ENCODE measurements around the gene ZCRB1. TPM values are rescaled to one million over a fixed set of nuclear protein-coding genes. Genes with fewer than 3 reads are reported as not detected.
"Not testable (repeated sequence)": the region's sequence is repeated elsewhere in the genome, so short reads cannot be mapped to it uniquely, and the experiment has no call there.

ZCRB1 gene
- total RNA-seq, 1 experiment from 2014 or later = 12.7 TPM

DNA sequence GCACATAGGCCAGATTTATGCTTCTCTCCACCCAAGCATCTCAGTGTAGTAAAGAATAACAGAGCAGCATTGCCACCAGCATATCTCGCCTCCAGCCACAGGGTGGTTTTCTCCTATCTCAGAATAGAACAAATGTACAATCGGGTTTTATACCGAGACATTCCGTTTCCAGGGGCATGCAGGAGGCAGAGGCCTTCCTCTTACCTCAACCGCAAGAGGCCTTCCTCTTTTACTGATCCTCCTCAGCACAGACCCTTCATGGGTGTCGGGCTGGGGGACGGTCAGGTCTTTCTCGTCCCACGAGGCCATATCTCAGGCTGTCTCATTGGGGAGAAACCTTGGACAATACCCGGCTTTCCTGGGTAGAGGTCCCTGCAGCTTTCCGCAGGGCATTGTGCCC is 4.2 kb upstream of the ZCRB1 start:
- not testable (repeated sequence) for DNase-seq (ENCODE audit: low spot score)

DNA sequence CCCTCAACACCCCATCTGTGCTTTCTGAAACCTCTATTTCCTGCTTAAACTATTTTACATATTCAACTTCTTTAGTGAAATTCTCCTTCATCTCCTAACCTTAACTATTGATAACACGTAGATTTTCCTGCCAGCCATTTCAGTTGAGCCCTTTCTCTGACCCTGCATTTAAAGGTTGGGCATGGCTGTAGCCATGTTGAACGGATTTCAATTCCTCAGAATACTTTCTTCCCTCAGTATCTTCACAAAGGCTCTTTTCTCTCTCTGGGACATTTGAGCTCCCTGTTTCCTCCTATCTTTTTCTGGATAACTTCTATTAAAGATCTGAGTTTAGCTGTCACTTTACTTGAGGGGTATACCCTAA is 1.3 kb upstream of the ZCRB1 start:
- no peak for DNase-seq (ENCODE audit: low spot score)

DNA sequence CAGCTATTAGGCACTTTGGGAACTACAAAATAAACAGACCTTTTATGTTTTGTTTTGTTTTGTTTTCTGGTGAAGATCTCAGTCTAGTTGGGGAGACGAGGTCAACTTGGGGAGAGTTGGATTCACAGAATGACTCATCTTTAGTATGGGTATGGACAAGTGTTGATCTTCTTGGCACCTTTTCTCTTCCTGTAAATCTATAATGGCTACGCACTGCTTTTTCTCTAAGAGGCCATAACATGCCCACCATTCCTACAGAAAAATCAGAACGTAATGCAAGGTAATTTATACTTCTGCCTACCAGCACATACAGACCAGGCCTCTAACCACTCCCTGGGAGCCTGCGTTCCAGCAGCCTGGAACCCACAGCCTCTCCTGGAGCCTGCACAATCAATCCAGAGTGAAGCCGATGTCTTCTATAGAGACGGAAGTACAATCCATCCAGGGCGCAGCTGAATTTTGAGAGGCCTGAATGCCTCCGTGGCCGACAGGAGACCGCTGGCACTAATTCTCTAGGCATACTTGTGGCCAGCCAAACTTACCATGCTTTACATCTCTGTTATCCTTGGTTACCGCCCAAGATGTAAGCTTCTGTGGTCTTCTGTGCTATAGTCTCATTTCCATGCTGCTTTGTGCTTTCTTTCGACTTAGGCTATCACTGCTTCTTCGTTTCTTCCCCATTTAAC is 790 bp upstream of the ZCRB1 start:
- DNase-seq (ENCODE audit: low spot score) = peak; percentile 56

DNA sequence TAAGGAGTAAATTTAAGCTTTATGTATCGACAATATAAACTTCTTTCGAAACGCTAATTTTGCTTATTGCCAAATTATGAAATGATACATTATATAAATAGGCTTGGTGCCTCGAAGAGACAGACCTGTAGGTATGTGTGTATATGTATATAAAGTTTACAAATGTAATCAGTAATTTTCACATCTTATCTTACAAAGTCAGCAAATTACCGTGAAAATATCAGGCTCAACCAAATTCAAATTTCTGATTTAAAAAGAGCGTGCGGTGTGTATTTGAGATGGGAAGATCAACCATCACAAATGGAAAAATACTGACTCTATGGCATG is 605 bp downstream of the ZCRB1 start:
- no peak for DNase-seq (ENCODE audit: low spot score)

DNA sequence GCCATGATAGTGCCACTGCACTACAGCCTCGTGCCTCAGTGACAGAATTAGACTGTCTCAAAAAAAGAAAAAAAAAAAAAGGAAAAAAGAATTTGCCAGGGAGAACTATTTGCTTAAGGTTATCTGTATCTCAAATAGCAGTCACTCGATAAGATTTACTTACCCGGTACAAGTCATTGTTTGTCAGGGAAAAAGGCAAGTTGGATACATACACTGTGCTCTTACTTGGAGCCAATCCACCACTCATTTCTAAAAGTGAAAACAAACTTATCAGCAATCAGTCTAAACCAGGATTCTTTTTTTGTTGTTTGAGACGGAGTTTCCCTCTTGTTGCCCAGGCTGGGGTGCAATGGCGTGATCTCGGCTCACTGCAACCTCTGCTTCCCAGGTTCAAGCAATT is 2.0 kb downstream of the ZCRB1 start:
- DNase-seq (ENCODE audit: low spot score) = no peak

DNA sequence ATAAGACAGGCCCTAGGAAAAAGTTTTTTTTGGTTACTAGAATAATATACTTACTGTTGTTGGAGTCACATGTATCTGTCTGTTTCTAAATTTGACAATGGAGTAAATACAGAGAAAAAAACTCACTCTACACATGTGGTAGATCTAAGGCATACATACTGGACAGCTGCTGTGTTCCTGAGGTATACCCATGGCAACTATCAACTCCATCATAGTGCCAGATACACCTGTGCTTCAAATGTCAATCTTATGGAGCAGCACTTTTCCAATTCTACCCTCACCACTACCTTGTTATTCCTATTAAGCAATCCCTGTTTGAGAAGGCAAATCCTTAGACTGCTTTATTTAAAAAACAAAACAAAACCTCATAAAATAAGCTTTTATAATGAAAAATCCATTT is 3.3 kb downstream of the ZCRB1 start:
- DNase-seq (ENCODE audit: low spot score) = no peak

DNA sequence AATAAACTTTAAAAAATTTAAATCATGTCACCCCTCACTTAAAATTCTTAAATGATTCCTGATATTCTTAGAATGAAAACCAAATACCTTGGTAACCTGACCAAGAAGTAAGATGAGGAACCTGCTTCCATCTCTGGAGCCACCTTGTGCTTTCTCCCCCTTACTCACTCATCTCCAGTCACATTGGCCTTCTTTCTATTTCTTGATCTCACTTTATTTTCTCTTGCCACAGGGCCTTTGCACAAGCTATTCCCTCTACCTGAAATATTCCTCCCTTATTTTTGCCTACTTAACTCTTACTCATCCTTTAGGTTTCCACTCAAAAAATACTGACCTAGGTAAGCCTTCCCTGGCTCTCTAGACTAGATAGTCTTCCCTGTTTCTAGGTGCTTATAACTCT is 5.1 kb downstream of the ZCRB1 start:
- no peak for DNase-seq (ENCODE audit: low spot score)

DNA sequence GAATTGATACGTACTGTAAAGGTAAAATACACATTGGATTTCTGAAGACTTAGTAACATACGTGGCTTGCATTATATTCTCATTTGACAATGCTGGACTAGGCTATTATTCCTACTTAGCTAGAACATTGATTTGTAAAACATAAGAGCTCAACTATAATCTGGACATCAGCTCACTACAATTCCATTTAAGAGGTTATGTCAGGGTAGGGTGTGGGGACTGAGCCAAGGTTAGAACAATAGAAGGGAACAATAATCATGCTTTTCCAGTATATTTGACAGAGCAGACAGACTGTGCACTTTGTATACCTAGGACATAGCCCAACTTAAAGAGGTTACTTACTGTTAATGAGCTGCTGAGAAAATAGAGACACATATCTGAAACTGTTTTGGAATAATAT is 10.8 kb downstream of the ZCRB1 start:
- DNase-seq (ENCODE audit: low spot score) = no peak

DNA sequence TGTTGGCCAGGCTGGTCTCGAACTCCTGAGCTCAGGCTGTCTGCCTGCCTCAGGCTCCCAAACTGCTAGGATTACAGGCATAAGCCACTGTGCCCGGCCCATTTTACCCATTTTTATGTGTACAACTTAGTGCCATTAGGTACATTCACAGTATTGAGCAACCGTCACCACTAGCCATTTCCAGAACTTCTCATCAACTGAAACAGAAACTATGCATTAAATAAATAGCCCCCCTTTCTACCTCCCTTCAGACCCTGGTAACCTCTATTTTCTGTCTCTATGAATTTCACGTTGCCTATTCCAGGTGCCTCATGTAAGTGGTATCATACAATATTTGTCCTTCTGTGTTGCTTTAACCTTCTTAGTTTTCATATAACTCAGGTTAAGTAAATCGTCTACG is 15.9 kb downstream of the ZCRB1 start:
- DNase-seq (ENCODE audit: low spot score) = no peak

DNA sequence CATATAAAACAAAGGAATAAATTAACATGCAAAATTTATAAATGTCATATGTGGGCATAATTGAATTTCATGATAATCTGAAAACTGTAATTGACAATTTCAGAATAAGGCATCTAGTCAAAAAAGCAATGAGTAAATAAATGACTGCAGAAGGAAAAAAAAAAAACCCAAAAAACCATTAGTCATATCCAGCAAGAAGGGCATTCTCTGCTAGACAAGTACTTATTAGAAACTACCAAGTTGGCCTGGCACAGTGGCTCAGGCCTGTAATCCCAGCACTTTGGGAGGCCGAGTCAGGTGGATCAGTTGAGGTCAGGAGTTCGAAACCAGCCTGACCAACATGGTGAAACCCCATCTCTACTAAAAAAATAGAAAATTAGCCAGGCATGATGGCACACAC is 17.5 kb downstream of the ZCRB1 start:
- DNase-seq (ENCODE audit: low spot score) = no peak

DNA sequence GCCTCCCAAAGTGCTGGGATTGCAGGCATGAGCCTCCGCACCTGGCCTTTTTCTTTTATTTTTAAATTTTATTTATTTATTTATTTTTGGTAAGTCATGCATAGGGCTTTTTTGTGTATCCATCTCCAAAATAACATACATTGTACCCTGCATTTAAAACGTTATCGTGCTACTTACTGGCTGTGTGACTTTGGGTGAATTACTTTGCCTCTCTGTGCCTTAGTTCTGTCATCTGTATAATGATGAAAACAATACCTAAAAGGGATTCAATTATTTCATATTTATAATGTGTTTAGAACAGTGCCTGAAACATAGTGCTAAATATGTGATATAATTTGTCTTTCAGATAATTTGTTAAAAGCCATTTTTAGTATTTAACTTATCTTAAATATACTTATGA is 19.6 kb downstream of the ZCRB1 start:
- no peak for DNase-seq (ENCODE audit: low spot score)

DNA sequence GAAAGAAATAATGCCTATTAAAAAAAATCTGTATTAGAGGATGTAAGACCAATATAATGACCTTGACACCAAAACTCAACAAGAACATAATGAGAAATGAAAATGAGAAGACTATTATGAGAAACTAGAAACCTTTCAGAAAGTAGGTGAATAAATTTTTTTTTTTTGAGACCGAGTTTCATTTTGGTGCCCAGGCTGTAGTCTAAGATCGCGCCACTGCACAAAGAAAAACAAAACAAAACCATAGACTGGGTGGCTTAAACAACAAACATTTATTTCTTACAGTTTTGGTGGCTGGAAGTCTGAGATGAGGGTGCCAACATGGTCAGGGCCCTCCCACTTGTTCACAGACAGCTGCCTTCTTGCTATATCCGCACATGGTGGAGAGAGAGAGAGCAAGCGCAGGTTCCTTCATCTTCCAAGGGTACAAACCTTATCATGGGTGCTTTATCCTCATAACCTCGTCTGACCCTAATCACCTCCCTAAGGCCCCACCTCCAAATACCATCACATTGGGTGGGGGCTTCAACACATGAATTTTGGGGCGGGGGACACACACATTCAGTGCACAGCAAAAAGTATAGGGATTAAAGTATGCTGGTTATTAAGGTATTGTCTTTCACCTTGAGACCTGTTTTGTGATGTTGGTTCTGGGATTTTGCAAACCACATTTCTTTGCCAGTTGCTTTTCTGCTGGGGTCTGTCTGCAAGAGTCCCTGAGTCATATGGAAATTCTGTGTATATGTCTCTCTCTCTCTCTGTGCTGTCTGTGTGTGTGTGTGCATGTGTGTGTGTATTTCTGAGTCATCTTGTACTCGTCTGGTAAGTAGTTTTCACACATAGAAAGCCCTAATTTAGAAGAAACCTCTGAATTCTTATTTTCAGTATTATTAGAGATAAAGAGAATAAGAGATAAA is 26.2 kb downstream of the ZCRB1 start:
- DNase-seq (ENCODE audit: low spot score) = no peak

DNA sequence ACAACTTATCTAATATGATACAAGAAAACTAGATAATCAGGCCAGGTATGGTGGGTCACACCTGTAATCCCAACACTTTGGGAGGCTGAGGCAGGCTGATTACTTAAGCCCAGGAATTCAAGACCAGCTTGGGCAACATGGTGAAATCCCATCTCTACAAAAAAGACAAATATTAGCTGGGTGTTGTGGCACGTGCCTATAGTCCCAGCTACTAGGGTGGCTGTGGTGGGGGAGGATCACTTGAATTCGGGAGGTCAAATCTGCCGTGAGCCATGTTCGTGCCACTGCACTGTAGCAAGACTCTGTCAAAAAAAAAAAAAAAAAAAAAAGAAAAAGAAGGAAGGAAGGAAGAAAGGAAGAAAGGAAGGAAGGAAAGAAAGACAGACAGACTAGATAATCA is 27.0 kb downstream of the ZCRB1 start:
- no peak for DNase-seq (ENCODE audit: low spot score)

DNA sequence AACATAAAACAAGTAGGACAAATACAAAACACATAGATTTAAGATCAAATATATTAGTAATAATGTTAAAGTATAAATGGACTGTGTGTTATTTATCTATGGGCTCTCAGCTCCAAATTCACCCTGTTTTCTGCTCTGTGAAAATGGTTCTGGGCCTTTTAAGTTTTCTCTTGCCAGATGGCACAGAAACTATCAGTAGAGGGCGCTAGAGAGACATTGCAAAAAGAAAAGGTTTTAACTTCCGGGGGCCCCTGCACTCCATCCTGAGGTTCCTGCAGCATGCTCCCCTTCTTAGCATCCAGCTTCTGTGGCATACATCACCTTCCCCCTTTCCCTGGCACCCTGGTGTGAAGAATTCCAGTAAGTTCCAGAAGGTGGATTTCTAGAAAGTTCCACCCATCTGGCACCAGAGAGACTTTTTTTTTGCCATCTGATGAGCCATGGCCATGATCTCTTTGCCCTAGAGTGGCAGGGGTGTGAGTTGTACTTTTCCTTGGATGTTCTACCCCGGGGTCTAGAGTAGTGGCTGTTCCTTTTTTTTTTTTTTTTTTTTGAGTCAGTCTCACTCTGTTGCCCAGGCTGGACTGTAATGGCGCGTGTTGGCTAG is 29.3 kb downstream of the ZCRB1 start:
- peak; percentile 7 for DNase-seq (ENCODE audit: low spot score)

DNA sequence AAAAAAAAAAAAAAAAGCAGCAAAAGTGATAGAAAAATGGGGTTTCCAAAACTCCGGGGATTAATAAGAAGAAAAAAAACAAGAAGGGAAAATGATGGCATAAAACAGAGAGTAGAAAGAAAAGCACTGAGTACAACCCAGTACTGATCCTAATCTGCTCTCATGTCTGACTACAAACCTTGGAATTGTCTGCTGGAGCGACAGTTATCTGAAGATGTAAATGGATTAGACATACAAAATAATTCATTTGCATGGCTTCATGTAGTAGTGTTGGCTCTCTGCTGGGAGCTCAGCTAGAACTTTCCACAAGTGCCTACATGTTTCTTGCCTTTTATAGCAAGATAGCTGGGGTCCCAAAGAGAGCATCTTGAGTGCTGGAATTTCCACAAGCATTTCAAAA is 34.2 kb downstream of the ZCRB1 start:
- no peak for DNase-seq (ENCODE audit: low spot score)

DNA sequence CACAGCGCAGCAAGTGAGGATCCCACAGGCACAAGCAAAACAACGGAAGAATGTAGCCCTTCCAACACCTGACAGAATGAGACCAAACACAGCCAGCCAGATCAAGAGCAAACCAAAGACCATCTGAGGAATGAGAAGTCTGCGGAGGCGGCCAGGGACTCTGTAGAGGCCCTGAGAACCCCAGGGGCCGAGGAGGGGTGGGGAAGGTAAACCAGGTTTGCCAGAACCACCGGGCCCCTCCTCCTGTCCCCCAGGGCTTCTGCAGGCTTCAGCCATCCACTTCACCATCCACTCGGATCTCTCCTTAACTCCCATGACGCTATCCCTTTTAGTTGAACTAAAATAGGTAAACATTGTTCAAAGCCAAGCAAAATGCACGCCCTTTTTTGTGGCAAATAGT is 37.4 kb downstream of the ZCRB1 start:
- no peak for DNase-seq (ENCODE audit: low spot score)

DNA sequence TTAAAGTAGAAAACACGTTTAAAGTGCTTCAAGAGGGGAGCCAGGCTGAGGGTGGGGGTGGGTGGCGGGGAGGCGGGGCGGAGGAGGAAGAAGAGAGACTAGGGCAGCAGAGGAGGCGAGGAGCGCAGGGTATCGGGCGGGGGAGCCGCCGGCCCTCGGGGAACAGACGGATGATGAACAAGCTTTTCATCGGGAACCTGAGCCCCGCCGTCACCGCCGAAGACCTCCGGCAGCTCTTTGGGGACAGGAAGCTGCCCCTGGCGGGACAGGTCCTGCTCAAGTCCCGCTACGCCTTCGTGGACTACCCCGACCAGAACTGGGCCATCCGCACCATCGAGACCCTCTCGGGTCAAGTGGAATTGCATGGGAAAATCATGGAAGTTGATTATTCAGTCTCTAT is 39.2 kb downstream of the ZCRB1 start:
- no peak for DNase-seq (ENCODE audit: low spot score)

DNA sequence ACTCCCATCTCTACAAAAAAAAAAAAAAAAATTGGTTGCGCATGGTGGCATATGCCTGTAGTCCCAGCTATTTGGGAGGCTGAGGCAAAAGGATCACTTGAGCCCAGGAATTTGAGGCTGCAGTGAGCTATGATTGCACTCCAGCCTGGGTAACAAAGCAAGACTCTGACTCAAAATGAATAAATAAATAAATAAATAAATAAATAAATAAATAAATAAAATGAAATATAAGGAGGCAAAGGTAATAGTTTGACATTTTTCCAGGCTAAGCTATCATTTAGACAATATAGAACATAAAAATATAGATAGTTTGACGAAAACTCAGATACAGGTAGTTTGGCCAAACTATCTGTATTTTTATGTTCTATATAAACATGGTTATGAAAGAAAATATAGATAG is 40.5 kb downstream of the ZCRB1 start:
- no peak for DNase-seq (ENCODE audit: low spot score)

DNA sequence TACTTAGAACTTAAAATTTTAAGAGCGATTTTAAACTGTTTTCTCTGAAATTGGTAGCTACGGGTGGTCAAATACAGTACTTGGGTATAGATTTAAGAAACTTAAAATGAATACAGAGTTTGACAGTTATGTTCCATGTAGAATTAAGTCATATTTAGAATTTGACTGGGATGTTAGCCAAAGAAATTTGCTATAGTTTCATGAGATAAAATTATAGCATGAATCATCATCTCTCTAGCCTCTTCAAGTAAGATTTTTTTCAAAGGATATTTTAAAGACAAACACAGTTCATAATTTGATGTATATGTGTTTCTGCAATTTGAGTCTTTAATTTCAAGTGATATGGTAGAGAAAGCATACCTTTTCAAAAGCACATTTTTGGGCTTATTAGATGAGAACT is 41.0 kb downstream of the ZCRB1 start:
- no peak for DNase-seq (ENCODE audit: low spot score)

DNA sequence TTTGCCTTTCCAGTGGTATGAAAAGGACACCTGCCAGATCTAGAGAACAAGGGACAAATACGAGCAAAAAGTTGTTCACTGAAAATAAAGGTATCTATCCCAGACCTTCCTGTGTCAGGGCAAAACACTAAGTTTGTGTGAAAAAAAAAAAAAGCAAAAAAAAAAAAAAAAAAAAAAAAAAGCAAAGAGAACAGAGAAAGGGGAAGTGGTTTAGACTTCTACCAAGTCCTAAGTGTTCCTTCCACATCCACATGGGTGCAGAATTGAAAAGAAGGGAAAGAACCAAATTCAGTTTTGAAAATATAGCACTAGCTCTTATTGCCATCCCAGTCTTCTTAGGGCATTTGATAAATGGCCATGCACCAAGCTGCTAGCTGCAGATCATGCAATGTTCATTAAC is 41.7 kb downstream of the ZCRB1 start:
- no peak for DNase-seq (ENCODE audit: low spot score)

DNA sequence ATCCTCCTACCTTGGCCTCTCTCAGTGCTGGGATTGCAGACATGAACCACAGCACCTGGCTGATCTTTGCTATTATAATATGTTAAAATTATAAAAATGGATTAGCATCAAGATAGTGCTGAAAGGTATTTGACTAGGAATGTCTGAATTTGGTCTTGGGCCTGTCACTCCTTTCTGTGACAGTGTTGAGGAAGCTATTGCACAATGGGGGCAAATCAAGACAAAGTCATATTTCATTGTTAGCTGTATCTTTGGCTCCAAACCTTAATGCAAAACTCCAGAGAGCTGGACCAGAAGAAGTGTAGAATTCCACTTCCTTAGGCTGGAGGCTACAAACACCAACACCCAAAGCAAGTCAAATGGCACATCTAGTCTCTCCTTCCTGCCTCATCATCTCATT is 42.2 kb downstream of the ZCRB1 start:
- no peak for DNase-seq (ENCODE audit: low spot score)

DNA sequence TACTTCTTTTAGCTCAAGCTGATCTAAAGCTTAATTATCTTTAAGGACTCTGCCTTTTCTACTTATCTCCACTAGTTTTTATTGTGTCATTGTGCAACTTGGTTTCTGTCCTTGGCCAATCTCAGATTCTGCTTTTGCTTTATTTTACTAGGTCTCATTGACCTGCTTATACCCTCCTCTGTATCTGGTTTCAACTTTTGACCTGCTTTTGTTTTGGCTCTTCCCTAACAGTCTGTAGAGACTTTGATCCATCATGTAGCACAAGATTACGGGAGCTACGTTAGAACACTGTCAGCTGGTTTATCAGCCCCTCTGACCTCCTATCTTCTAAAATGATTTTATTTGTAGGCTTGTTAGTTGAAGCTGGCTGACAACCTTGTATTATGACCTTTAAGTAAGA is 43.6 kb downstream of the ZCRB1 start:
- no peak for DNase-seq (ENCODE audit: low spot score)

DNA sequence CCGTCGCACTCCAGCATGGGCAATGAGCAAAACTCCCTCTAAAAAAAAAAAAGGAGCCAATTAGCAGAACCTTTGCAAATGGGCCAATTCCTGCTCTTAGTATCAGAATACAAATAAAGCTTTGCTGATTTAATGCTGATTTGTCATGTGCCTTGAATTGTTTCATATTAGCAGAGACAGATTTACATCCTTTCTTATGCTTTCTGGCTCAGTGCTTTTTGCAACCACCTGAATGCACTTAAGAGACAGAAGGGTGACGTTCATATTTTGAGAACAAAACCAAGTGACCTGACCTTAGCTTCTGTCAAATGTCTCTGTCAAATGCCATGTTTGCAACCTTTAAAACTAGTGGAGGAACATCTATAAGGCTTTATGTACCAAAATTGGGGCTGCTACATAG is 44.0 kb downstream of the ZCRB1 start:
- no peak for DNase-seq (ENCODE audit: low spot score)

Measured in HT-29 (cell line).